HG03575 (cell line): ENCODE data around the gene OSBPL8.
"Not testable (repeated sequence)": the region's sequence is repeated elsewhere in the genome, so short reads cannot be mapped to it uniquely, and the experiment has no call there.

Experiments
- ATAC-seq: cut with Tn5 transposase; IDR thresholded peaks from one replicate; pipeline ENCODE4 v1.9.1; 2021; ENCODE audit not compliant: unreplicated experiment, insufficient number of reproducible peaks, low FRiP score; ENCODE audit errors: extremely low read depth

OSBPL8 gene

GRCh38 chr12:76340680-76341435 is 218.7 kb downstream of the OSBPL8 start:
- ATAC-seq: no peak

GRCh38 chr12:76337583-76337982 is 222.0 kb downstream of the OSBPL8 start:
- ATAC-seq: no peak

GRCh38 chr12:76332606-76333005 is 227.0 kb downstream of the OSBPL8 start:
- ATAC-seq: no peak

GRCh38 chr12:76329606-76330005 is 230.0 kb downstream of the OSBPL8 start:
- no peak for ATAC-seq

GRCh38 chr12:76329159-76329558 is 230.4 kb downstream of the OSBPL8 start:
- no peak for ATAC-seq

- ATAC-seq: not testable (repeated sequence)
Measured at GRCh38 chr12:76319595-76320319, 239.8 kb downstream of the OSBPL8 start.

GRCh38 chr12:76318773-76319594 is 240.6 kb downstream of the OSBPL8 start:
- ATAC-seq: no peak

- no peak for ATAC-seq
Measured at GRCh38 chr12:76317976-76318375, 241.6 kb downstream of the OSBPL8 start.

- no peak for ATAC-seq
Measured at GRCh38 chr12:76316468-76316867, 243.1 kb downstream of the OSBPL8 start.

GRCh38 chr12:76313299-76313698 is 246.3 kb downstream of the OSBPL8 start:
- no peak for ATAC-seq

- no peak for ATAC-seq
Measured at GRCh38 chr12:76312315-76312714, 247.3 kb downstream of the OSBPL8 start.

GRCh38 chr12:76311796-76312195 is 247.8 kb downstream of the OSBPL8 start:
- no peak for ATAC-seq

GRCh38 chr12:76310110-76310509 is 249.5 kb downstream of the OSBPL8 start:
- ATAC-seq: no peak

- no peak for ATAC-seq
Measured at GRCh38 chr12:76308866-76309265, 250.7 kb downstream of the OSBPL8 start.

- ATAC-seq: no peak
Measured at GRCh38 chr12:76307083-76307482, 252.5 kb downstream of the OSBPL8 start.

- no peak for ATAC-seq
Measured at GRCh38 chr12:76303989-76304460, 255.5 kb downstream of the OSBPL8 start.

GRCh38 chr12:76303365-76303764 is 256.2 kb downstream of the OSBPL8 start:
- no peak for ATAC-seq
